ENCODE results near the gene IRAK2.

DNA sequence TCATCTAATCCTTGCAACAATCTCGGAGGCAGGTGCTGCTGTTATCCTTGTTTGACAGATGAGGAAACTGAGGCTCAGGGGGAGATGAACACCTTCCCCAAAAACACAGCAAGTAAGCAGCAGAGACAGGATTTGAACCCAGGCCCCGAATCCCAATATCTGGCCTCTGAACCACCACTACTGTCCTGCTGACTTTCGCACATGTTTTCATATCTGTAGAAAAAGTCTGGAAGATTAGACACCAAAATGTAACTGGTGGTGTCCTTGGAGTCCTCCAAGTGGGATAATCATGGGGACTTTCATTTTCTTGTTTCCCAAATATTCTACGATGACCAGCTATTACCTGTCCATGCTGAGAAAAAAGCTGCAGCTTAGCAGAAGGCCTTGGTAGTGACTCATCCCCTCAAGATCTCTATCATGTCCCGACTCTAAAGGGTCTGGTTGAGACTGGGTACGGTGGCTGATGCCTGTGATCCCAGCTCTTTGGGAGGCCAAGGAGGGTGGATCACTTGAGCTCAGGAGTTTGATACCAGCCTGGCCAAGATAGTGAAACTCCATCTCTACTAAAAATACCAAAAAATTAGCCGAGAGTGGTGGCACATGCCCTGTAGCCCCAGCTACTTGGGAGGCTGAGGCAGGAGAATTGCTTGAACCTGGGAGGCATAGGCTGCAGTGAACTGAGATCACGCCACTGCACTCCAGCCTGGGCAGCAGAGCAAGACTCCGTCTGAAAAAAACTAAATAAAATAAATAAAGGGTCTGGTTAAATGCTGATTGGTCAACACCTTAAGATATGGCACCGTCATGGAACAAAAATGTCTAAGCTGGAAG is 8.6 kb downstream of the IRAK2 start:
- TF ChIP-seq, protein P1, sequence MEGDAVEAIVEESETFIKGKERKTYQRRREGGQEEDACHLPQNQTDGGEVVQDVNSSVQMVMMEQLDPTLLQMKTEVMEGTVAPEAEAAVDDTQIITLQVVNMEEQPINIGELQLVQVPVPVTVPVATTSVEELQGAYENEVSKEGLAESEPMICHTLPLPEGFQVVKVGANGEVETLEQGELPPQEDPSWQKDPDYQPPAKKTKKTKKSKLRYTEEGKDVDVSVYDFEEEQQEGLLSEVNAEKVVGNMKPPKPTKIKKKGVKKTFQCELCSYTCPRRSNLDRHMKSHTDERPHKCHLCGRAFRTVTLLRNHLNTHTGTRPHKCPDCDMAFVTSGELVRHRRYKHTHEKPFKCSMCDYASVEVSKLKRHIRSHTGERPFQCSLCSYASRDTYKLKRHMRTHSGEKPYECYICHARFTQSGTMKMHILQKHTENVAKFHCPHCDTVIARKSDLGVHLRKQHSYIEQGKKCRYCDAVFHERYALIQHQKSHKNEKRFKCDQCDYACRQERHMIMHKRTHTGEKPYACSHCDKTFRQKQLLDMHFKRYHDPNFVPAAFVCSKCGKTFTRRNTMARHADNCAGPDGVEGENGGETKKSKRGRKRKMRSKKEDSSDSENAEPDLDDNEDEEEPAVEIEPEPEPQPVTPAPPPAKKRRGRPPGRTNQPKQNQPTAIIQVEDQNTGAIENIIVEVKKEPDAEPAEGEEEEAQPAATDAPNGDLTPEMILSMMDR (IDR thresholded peaks at IDR 0.05), result no peak
- TF ChIP-seq, protein P2, sequence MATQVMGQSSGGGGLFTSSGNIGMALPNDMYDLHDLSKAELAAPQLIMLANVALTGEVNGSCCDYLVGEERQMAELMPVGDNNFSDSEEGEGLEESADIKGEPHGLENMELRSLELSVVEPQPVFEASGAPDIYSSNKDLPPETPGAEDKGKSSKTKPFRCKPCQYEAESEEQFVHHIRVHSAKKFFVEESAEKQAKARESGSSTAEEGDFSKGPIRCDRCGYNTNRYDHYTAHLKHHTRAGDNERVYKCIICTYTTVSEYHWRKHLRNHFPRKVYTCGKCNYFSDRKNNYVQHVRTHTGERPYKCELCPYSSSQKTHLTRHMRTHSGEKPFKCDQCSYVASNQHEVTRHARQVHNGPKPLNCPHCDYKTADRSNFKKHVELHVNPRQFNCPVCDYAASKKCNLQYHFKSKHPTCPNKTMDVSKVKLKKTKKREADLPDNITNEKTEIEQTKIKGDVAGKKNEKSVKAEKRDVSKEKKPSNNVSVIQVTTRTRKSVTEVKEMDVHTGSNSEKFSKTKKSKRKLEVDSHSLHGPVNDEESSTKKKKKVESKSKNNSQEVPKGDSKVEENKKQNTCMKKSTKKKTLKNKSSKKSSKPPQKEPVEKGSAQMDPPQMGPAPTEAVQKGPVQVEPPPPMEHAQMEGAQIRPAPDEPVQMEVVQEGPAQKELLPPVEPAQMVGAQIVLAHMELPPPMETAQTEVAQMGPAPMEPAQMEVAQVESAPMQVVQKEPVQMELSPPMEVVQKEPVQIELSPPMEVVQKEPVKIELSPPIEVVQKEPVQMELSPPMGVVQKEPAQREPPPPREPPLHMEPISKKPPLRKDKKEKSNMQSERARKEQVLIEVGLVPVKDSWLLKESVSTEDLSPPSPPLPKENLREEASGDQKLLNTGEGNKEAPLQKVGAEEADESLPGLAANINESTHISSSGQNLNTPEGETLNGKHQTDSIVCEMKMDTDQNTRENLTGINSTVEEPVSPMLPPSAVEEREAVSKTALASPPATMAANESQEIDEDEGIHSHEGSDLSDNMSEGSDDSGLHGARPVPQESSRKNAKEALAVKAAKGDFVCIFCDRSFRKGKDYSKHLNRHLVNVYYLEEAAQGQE (IDR thresholded peaks at IDR 0.05; ENCODE audit: insufficient read depth in 1 of 2, low read depth in 2 of 2, low read length in 1 of 2), result no peak
- TF ChIP-seq SIN3A (IDR thresholded peaks at IDR 0.05; ENCODE audit: borderline replicate concordance, insufficient read depth, low read depth, low read length) (no peak), POLR2AphosphoS5 (IDR thresholded peaks at IDR 0.05; ENCODE audit: low read depth, low read length) (no peak)

Data from Panc1 (cell line).